GM12892 (cell line): ENCODE results near the gene NTN5.

ENCODE experiments used
- POLR2A ChIP-seq: IDR thresholded peaks from 2 replicates; pipeline ENCODE4 v1.6.1; 2011; ENCODE audit warnings: low read depth, low read length, control low read depth
- POLR2AphosphoS5 ChIP-seq: IDR thresholded peaks from 2 replicates; pipeline ENCODE4 v1.6.1; 2011; ENCODE audit warnings: low read depth, low read length, control low read depth
- TAF1 ChIP-seq: IDR thresholded peaks from 2 replicates; pipeline ENCODE4 v1.6.1; 2011; ENCODE audit warnings: low read depth, mild to moderate bottlenecking, control low read depth, low read length, borderline replicate concordance

GRCh38 chr19:48686088-48686487 lies 13.3 kb upstream of the NTN5 start:
- TF ChIP-seq POLR2A (no peak), POLR2AphosphoS5 (no peak), TAF1 (no peak)
